ENCODE results near the gene GPR146.

DNA sequence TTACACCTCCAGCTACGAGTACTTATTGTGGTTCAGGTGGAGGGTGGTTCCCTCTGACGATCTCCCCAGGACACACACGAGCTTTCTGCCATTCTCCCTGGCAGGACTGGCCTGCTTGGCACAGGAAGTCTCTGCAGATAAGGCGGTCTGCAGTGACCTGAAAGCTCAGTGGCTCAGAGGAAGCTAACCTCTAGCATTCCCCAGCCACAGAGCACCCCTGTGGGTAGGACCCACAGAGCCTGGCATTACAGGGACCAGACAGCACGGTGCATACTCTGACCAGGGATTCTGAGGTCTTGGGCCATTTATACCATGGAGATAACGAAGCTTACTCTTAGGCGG, 1.9 kb upstream of the GPR146 start:
- TF ChIP-seq EZH2 (IDR thresholded peaks at IDR 0.05) (no peak), POLR2AphosphoS5 (IDR thresholded peaks at IDR 0.05; ENCODE audit: borderline replicate concordance, low read depth, low read length) (no peak), FOXP2 (optimal IDR thresholded peaks at IDR 0.05; ENCODE audit: control extremely low read depth, extremely low read length, insufficient read depth) (no peak)
